Activated effector memory CD4-positive, alpha-beta T cell treated with anti-CD3 and anti-CD28 coated beads, Interleukin-2, amount 50 U/mL, for 16 hours (primary cell): Measurements from ENCODE around the gene COX5B.
A peak's percentile ranks its signal among the peaks of the same experiment; 100 is the strongest.
"Not testable (repeated sequence)": the region's sequence is repeated elsewhere in the genome, so short reads cannot be mapped to it uniquely, and the experiment has no call there.

Experiments used
- DNase-seq: peaks from one replicate; pipeline ENCODE4 v3.0.0-alpha.2; 2020

COX5B gene

GRCh38 chr2:97645695-97646629, at the start of gene COX5B:
COX5B (plus strand) TSS chr2:97646062; CDS start chr2:97646087, 25 bp downstream.
- DNase-seq: peak; percentile 100

- DNase-seq: not testable (repeated sequence)
These were observed 49.7 kb upstream of the COX5B start for GRCh38 chr2:97596180-97596579.

- DNase-seq: not testable (repeated sequence)
These were observed 44.3 kb upstream of the COX5B start for GRCh38 chr2:97601537-97601936.

- DNase-seq: not testable (repeated sequence)
These were observed 40.8 kb upstream of the COX5B start for GRCh38 chr2:97605109-97605508.

- DNase-seq: not testable (repeated sequence)
These were observed 40.1 kb upstream of the COX5B start for GRCh38 chr2:97605524-97606339.

- not testable (repeated sequence) for DNase-seq
These were observed 37.1 kb upstream of the COX5B start for GRCh38 chr2:97608745-97609144.

- DNase-seq: not testable (repeated sequence)
These were observed 34.0 kb upstream of the COX5B start for GRCh38 chr2:97611895-97612294.

GRCh38 chr2:97615746-97616145, 30.1 kb upstream of the COX5B start:
- not testable (repeated sequence) for DNase-seq

GRCh38 chr2:97617911-97618310, 28.0 kb upstream of the COX5B start:
- DNase-seq: no peak

- DNase-seq: not testable (repeated sequence)
These were observed 26.7 kb upstream of the COX5B start for GRCh38 chr2:97618939-97619827.

- DNase-seq: not testable (repeated sequence)
These were observed 25.4 kb upstream of the COX5B start for GRCh38 chr2:97620492-97620891.

- DNase-seq: not testable (repeated sequence)
These were observed 22.9 kb upstream of the COX5B start for GRCh38 chr2:97622976-97623375.

- DNase-seq: not testable (repeated sequence)
These were observed 20.4 kb upstream of the COX5B start for GRCh38 chr2:97625354-97626048.

- not testable (repeated sequence) for DNase-seq
These were observed 19.8 kb upstream of the COX5B start for GRCh38 chr2:97626049-97626430.

- DNase-seq: no peak
These were observed 1.7 kb upstream of the COX5B start for GRCh38 chr2:97644023-97644717.

GRCh38 chr2:97645112-97645694, 659 bp upstream of the COX5B start:
- DNase-seq: no peak

- no peak for DNase-seq
These were observed 1.1 kb downstream of the COX5B start for GRCh38 chr2:97646977-97647376.

- no peak for DNase-seq
These were observed 5.3 kb downstream of the COX5B start for GRCh38 chr2:97651114-97651513.

GRCh38 chr2:97653473-97653872, 7.6 kb downstream of the COX5B start:
- DNase-seq: no peak

GRCh38 chr2:97653874-97654273, 8.0 kb downstream of the COX5B start:
- no peak for DNase-seq

- DNase-seq: no peak
These were observed 8.4 kb downstream of the COX5B start for GRCh38 chr2:97654309-97654708.
